NCI-H1436 (cell line): ENCODE results near the gene C10orf95.

Experiments
- DNase-seq: peaks from one replicate; lab custom pipeline; 2025; lab: John Stamatoyannopoulos, UW

Gene C10orf95

DNA sequence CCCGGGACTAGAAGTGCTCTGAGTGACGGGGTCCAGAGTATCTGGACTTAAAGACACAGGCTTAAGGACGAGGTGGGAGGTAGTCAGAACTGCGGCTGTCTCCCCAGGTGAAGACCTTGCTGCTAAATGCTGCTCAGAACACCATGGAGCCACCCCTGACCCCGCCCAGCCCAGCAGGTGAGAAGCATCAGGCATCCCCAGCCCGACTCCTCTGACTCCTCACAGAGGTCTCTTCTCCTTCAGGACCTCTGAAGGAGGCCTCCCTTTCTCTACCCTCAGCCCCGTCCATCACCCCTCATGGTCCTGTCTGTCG lies 50.0 kb downstream of the C10orf95 start:
- DNase-seq, result no peak

DNA sequence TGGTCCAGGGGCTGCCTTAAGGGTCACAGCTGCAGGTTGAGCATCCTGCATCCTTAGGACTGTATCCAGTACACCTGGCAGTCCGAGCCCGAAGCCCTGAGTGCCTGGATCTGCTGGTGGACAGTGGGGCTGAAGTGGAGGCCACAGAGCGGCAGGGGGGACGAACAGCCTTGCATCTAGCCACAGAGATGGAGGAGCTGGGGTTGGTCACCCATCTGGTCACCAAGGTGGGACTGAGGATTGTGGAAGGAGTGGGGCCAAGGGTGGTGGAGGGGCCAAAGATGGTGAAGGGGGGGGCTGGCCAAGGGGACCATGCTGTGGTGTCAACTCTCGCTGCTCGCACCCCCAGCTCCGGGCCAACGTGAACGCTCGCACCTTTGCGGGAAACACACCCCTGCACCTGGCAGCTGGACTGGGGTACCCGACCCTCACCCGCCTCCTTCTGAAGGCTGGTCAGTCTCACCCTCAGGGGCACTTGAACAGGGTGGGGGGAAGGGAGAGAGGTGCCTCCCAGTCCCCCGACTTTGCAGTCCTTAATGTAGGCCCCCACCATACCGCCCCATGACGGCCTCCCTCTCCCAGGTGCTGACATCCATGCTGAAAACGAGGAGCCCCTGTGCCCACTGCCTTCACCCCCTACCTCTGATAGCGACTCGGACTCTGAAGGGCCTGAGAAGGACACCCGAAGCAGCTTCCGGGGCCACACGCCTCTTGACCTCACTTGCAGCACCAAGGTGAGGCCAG lies 50.6 kb downstream of the C10orf95 start:
- DNase-seq, result no peak

DNA sequence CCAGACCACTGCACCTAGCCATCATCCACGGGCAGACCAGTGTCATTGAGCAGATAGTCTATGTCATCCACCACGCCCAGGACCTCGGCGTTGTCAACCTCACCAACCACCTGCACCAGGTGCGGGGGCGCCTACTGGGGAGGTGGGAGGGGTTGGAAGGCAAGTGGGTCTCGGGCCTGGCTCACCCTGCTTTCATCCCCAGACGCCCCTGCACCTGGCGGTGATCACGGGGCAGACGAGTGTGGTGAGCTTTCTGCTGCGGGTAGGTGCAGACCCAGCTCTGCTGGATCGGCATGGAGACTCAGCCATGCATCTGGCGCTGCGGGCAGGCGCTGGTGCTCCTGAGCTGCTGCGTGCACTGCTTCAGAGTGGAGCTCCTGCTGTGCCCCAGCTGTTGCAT lies 51.3 kb downstream of the C10orf95 start:
- no peak for DNase-seq
